LNCaP clone FGC (cell line): ENCODE measurements around the gene SLC5A1.
"Not testable (repeated sequence)": the region's sequence is repeated elsewhere in the genome, so short reads cannot be mapped to it uniquely, and the experiment has no call there.

Experiments
- DNase-seq: peaks from one replicate; pipeline ENCODE4 v3.0.0-alpha.2; 2011; ENCODE audit warnings: low read depth
- H3K4me3 ChIP-seq: 2 replicates; pipeline ENCODE4 v1.5.1; 2011; ENCODE audit warnings: mild to moderate bottlenecking, low read depth, low read length, control low read depth
- TF ChIP-seq, protein P1 (sequence below): IDR thresholded peaks from 2 replicates; pipeline ENCODE4 v1.5.1; 2012; ENCODE audit warnings: mild to moderate bottlenecking; ENCODE audit not compliant: control insufficient read depth, insufficient read depth; ENCODE audit errors: extremely low read depth

Gene SLC5A1

DNA sequence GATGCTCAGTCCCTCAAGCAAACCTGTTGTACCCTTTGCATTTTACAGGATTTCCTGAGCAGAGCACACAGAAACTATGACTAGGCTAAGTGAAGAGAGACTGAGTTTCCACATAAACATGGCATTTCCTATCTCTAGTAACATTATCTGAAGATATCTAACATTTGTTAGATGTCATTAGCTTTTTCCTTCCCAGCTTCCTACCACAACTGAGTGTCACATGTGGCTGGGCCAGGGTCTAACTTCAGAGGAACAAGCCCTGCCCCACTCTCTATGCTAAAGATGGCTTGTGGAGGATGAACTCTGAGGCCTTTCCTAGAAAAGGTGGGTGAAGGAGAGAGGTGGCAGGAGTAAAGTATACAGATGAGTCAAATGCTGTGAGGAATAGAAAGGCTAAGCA, 99.5 kb downstream of the SLC5A1 start:
- TF ChIP-seq, protein P1, sequence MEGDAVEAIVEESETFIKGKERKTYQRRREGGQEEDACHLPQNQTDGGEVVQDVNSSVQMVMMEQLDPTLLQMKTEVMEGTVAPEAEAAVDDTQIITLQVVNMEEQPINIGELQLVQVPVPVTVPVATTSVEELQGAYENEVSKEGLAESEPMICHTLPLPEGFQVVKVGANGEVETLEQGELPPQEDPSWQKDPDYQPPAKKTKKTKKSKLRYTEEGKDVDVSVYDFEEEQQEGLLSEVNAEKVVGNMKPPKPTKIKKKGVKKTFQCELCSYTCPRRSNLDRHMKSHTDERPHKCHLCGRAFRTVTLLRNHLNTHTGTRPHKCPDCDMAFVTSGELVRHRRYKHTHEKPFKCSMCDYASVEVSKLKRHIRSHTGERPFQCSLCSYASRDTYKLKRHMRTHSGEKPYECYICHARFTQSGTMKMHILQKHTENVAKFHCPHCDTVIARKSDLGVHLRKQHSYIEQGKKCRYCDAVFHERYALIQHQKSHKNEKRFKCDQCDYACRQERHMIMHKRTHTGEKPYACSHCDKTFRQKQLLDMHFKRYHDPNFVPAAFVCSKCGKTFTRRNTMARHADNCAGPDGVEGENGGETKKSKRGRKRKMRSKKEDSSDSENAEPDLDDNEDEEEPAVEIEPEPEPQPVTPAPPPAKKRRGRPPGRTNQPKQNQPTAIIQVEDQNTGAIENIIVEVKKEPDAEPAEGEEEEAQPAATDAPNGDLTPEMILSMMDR, result no peak
- no peak overlapping the region for H3K4me3 ChIP-seq
- DNase-seq, result no peak

DNA sequence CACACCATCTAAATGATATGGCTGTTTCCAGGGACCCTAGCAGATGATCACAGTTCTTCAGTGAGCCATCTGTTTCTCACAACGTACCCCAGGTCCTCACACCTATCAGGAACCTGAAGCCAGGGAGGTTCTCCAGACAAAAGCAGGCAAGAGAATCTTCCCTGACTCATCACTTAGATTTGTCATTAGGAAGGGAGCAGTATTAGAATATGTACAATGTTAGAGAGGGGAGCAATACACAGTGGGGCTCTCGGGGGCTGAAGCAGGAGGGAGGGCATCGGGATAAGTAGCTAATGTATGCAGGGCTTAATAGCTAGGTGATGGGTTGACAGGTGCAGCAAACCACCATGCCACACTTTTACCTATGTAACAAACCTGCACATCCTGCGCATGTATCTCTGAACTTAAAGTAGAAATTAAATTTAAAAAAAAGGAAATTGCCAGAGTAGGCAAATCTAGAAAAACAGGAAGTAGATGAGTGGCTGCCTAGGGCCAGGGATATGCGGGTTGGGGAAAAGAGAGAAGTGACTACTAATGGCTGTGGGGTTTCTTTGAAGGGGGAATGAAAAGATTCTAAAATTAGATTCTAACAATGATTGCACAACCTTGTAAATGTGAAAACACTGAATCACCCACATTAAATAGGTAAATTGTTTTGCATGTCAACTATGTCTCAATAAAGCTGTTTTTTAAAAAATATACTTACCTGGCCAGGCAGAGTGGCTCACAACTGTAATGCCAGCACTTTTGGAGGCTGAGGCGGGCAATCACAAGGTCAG, 101.6 kb downstream of the SLC5A1 start:
- no peak overlapping the region for H3K4me3 ChIP-seq
- TF ChIP-seq, protein P1, result no peak
- no peak for DNase-seq

DNA sequence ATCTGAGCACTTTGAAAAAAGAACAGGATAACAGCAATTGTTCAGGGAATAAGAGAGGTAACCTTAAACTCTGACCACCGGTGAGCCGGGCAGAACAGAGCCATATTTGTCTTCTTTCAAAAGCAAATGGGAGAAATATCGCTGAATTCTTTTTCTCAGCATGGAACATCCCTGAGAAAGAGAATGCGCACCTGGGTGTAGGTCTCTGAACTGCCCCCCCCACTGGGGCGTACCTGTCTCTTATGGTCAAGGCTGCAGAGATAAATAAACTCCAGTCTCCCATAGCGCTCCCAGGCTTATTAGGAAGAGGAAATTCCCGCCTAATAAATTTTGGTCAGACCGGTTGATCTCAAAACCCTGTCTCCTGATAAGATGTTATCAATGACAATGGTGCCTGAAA, 104.1 kb downstream of the SLC5A1 start:
- H3K4me3 ChIP-seq, result not testable (repeated sequence)

DNA sequence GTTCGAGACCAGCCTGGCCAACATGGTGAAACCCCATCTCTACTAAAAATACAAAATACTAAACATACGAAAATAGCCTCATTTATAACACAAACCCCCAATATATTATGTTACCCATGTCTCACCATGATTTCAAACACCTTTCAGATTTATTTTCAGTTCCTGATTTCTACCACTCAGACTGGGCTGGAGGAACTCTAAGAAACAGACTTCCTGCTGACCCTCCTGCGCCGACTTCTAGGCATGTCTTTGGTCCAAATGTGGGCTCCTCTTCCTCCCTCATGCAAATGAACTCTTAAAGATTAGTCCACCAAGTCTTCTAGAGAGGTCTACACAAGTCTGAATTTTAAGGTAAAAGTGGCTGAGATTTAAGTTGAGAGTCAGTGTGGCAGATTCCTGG, 105.3 kb downstream of the SLC5A1 start:
- DNase-seq, H3K4me3 ChIP-seq: not testable (repeated sequence)

More for the DNA sequence above, 104.1 kb downstream of the SLC5A1 start:
- DNase-seq, result not testable (repeated sequence)

DNA sequence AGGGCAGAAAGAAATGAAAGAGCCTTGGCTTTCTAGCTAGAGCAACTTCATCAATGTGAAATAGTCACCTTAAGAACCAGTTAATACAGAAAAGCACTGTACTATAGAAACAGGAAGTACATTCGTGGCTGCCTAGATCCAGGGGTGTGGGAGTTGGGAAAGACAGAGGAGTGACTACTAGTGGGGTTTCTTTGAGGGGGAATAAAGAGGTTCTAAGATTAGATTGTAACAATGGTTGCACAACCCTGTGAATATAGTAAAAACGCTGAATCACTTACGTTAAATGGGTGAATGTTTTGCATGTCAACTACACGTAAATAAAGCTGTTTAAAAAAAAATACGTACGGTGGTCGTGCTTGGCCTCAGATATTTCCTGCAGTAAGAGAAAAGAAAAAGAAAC, 107.6 kb downstream of the SLC5A1 start:
- not testable (repeated sequence) for DNase-seq, H3K4me3 ChIP-seq

DNA sequence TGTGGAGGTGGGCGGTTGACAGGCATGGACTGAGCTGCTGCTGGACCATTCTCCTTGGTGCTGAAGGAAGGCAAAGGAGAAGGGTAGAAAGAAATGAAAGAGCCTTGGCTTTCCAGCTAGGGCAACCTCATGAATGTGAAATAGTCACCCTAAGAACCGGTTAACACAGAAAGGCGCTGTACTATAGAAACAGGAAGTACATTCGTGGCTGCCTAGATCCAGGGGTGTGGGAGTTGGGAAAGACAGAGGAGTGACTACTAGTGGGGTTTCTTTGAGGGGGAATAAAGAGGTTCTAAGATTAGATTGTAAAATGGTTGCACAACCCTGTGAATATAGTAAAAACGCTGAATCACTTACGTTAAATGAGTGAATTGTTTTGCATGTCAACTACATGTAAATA, 108.6 kb downstream of the SLC5A1 start:
- H3K4me3 ChIP-seq, DNase-seq: not testable (repeated sequence)

DNA sequence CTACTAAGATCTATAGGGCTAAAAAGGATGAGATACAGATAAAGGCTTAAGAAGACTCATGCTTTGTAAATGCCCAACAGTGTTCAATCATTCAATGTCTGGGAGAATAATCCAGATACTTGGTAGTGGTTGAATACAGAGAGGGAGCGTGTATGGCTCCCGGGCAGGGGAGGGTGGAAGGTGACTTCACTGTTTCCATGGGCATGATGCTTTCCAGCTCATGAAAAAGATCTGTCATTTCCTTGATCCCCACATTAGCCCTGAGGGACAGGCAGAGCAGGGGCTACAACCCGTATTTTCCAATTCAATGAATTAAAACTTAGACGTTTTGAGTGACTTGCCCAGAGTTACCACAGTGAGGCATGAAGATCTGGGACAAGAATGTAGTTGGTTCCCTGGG, 111.7 kb downstream of the SLC5A1 start:
- not testable (repeated sequence) for H3K4me3 ChIP-seq, DNase-seq

DNA sequence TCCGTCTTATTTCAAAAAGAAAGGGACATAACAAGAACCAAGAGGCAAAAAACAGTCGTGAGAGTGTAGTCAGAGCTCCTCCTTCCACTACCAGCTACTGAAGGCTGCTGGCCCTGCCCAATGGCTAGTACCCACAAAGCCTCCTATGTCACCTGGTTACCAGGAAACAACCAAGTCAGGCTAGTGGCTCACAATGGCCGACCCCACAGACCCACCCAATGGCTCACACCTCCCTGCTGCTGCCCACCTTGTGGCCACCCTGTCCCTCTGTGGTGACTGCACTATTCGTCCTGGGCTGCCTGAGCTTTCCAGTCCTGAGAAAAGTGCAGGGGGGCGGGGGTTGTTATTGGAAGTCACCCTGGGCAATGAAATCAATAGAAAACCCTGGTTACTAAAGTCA, 114.6 kb downstream of the SLC5A1 start:
- DNase-seq, result not testable (repeated sequence)

DNA sequence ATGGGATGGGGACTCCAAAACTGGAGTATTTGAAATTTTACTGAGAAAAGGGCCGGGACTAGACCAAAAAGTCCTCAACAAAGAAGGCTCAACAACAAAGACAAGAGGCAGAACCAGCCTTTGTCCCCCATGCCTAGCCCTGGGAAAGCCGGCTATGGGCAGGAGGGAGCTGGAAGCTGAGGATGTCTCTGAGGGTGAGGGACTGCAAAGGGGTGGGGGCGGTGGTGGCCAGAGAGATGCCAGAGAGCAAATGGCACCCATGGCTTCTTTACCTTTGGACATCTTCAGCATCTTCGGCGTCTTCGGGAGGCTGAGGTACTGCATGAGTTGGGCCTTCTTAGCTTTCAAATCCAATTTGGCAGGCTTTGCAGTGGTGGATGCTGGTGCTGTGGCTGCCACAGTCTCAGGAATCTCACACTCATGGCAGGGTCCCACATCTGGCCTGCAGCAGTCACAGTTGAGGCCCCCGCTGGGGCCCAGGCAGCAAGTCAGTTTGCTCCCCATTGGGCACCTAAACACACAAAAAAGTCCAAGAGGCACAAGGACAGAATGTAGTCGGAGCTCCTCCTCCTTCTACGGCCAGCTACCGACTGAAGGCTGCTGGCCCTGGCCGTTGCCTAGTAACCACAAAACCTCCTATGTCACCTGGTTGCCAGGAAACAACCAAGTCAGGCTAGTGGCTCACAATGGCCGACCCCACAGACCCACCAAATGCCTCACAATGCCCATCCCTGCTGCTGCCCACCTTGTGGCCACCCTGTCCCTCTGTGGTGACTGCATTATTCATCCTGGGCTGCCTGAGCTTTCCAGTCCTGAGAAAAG, 115.9 kb downstream of the SLC5A1 start, which contains the start of gene C22orf42:
Gene C22orf42, minus strand, starts transcription at position 592 of the 822 bp plus-strand sequence. Its CDS starts 88 bp downstream, at position 504.
- H3K4me3 ChIP-seq, result no peak within 1 kb of the TSS
- no peak for DNase-seq
- TF ChIP-seq, protein P1, result no peak

More for the DNA sequence above, 114.6 kb downstream of the SLC5A1 start:
- H3K4me3 ChIP-seq, result not testable (repeated sequence)

DNA sequence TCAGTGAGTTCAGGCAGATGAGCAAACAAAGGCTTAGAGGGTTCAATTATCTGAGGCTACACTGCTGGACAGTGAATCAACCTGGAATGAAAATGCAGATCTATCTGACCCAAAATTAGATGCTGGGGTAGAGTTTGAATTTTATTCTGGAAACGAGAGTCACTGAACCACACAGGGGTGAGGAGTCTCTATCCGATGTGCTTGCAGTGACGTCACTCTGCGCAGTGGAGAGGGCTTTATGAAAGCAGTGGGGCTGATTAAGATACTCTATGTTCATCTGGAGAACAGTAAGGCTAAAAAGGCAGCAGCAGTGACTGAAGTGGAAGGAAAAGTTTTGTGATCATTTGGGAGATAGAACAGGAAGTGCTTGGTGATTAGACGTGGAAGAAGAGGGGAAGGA, 117.3 kb downstream of the SLC5A1 start:
- H3K4me3 ChIP-seq, DNase-seq: not testable (repeated sequence)
